Activated CD8-positive, alpha-beta T cell treated with anti-CD3 and anti-CD28 coated beads, Interleukin-2, amount 10 ng/mL, durations not matched to agents 7 days and 5 days (primary cell): ENCODE measurements around the gene CNP. TPM values are rescaled to one million over a fixed set of nuclear protein-coding genes. Genes with fewer than 3 reads are reported as not detected.
"Not testable (repeated sequence)": the region's sequence is repeated elsewhere in the genome, so short reads cannot be mapped to it uniquely, and the experiment has no call there.

Source experiments
- ATAC-seq: fragments of 150-1000 bp; cut with Tn5 transposase; one replicate; pipeline ENCODE4 v1.10.0; 2021; ENCODE audit warnings: moderate library complexity
- CTCF ChIA-PET: fragments of 350-600 bp; sonication (Branson Sonifier 250); formaldehyde crosslinking; loops from one replicate; lab custom pipeline; 2021; ENCODE audit warnings: antibody characterized with exemption; lab: Charles Lee
- POLR2A ChIA-PET: fragments of 350-600 bp; sonication (Branson Sonifier 250); formaldehyde crosslinking; loops from one replicate; lab custom pipeline; 2021; ENCODE audit warnings: antibody characterized with exemption; lab: Charles Lee
- DNase-seq: peaks from one replicate; pipeline ENCODE4 v3.0.0-alpha.2; 2020
- H3K27ac Mint-ChIP-seq: one replicate; pipeline ENCODE4 v1.8.0; 2021; ENCODE audit warnings: mild to moderate bottlenecking, mixed read lengths
- H3K27me3 Mint-ChIP-seq: one replicate; pipeline ENCODE4 v1.8.0; 2021; ENCODE audit warnings: low read depth, mixed read lengths
- H3K36me3 Mint-ChIP-seq: one replicate; pipeline ENCODE4 v1.8.0; 2021; ENCODE audit warnings: low read depth, mixed read lengths
- H3K4me1 Mint-ChIP-seq: one replicate; pipeline ENCODE4 v1.8.0; 2021; ENCODE audit warnings: low read depth, mixed read lengths
- H3K4me3 Mint-ChIP-seq: one replicate; pipeline ENCODE4 v1.8.0; 2021; ENCODE audit warnings: mild to moderate bottlenecking, mixed read lengths
- H3K9me3 Mint-ChIP-seq: one replicate; pipeline ENCODE4 v1.8.0; 2022; ENCODE audit warnings: mixed read lengths; ENCODE audit not compliant: insufficient read depth
- total RNA-seq, 2 experiments: library from RNA; stranded (reverse); gene quantifications; one replicate each; pipeline ENCODE4 v1.2.3, GENCODE V29; 2021

CNP gene
- total RNA-seq, 2 experiments from 2014 or later, result 93.4 to 94.6 TPM

GRCh38 chr17:42010898-42011516 lies 44.4 kb downstream of the CNP start:
- Mint-ChIP-seq H3K36me3 (peaks cover 25% of the 10 kb centered on the region), H3K27me3 (no peaks in the 10 kb centered on the region), H3K4me3 (no peak overlapping the region), H3K27ac (peak overlapping the region; percentile 20), H3K4me1 (peaks cover 37% of the 10 kb centered on the region), H3K9me3 (no peaks in the 10 kb centered on the region)
- CTCF ChIA-PET, result interaction anchor here (2.2 kb wide), 1 partner anchor 14 kb away, joined by 9 read pairs; no protein-coding TSS in a partner anchor
- ATAC-seq, result no peak
- no peak for DNase-seq
- POLR2A ChIA-PET, result no interaction called here

DNA sequence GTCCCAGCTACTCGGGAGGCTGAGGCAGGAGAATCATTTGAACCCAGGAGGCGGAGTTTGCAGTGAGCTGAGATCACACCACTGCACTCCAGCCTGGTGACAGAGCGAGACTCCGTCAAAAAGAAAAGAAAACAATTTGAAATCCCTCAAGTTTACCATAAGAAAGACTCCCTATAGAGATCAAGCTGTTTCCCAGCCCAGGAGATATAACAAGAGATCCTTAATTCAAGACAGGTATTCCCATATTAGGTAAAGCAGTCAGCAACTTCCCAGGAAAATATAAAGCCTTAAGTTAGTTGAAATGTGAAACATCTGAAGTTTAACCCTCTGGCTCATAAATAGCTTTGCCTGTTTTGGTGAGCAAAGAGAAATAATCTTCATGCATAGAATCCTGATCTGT lies 45.8 kb downstream of the CNP start:
- Mint-ChIP-seq H3K4me1 (peaks cover 37% of the 10 kb centered on the region), H3K36me3 (peaks cover 30% of the 10 kb centered on the region)
- POLR2A ChIA-PET, DNase-seq, ATAC-seq, H3K27me3 Mint-ChIP-seq, H3K27ac Mint-ChIP-seq, H3K4me3 Mint-ChIP-seq, H3K9me3 Mint-ChIP-seq: not testable (repeated sequence)
- CTCF ChIA-PET, result interaction anchor here (2.2 kb wide), 2 partner anchors 13 to 50 kb away, joined by 9 read pairs; no protein-coding TSS in a partner anchor

GRCh38 chr17:42013740-42014139 lies 47.1 kb downstream of the CNP start:
- CTCF ChIA-PET, result interaction anchor here (1.2 to 5.6 kb wide), 4 partner anchors 12 to 118 kb away, joined by 3 to 43 read pairs (median 6); no protein-coding TSS in a partner anchor
- peaks cover 47% of the 10 kb centered on the region for H3K4me1 Mint-ChIP-seq
- H3K27me3 Mint-ChIP-seq, H3K9me3 Mint-ChIP-seq, DNase-seq, POLR2A ChIA-PET, H3K27ac Mint-ChIP-seq, H3K4me3 Mint-ChIP-seq, ATAC-seq: not testable (repeated sequence)
- peaks cover 29% of the 10 kb centered on the region for H3K36me3 Mint-ChIP-seq

DNA sequence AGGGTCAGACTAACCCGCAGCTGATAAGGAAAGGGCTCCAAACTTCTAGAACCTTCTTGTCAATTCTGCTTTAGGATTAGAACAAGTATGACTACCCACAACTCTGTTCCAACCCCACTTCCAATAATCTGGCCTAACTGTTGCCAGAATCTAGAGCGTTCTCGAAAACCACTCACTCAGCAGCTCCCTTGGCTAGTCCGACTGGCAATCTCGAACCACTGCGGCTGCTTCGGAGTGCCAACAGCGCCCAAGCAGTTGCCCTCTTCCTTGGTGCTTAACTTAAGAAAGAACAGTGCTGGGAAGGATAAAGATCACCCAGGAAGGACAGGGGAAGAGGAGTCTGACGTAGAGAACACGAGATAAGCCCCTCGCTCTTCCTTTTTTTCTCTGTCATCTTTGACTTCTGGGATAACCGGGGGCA lies 49.8 kb downstream of the CNP start:
- H3K9me3 Mint-ChIP-seq, result no peaks in the 10 kb centered on the region
- H3K27me3 Mint-ChIP-seq, result no peaks in the 10 kb centered on the region
- CTCF ChIA-PET, result interaction anchor here (0.7 to 6.8 kb wide), 12 partner anchors 10 to 138 kb away, joined by 3 to 47 read pairs (median 4); partner anchors contain the start of genes KAT2A and ODAD4
- peaks cover 24% of the 10 kb centered on the region for H3K36me3 Mint-ChIP-seq
- peak overlapping the region; percentile 97 for H3K27ac Mint-ChIP-seq
- POLR2A ChIA-PET, result interaction anchor here (0.6 to 6.5 kb wide), 16 partner anchors 8 to 1891 kb away, joined by 3 to 96 read pairs (median 4); partner anchors contain the start of genes CNP, DHX58, KAT2A and MPP2
- ATAC-seq (no peak), DNase-seq (peak; percentile 30)
- peaks cover 57% of the 10 kb centered on the region for H3K4me1 Mint-ChIP-seq
- H3K4me3 Mint-ChIP-seq, result peak overlapping the region; percentile 98

- DNase-seq, result peak; percentile 93
- H3K36me3 Mint-ChIP-seq, result peaks cover 24% of the 10 kb centered on the region
- POLR2A ChIA-PET, result interaction anchor here (0.6 to 6.5 kb wide), 30 partner anchors 9 to 327 kb away, joined by 3 to 96 read pairs (median 4); partner anchors contain the start of genes CNP, DHX58, GHDC and KAT2A
- H3K27ac Mint-ChIP-seq, result peak within 1 kb of the TSS; percentile 97
- peak; percentile 87 for ATAC-seq
- peaks cover 56% of the 10 kb centered on the region for H3K4me1 Mint-ChIP-seq
- CTCF ChIA-PET, result interaction anchor here (0.7 to 6.8 kb wide), 19 partner anchors 8 to 205 kb away, joined by 3 to 47 read pairs (median 4); partner anchors contain the start of genes CNP, DHX58, KAT2A and KCNH4
- H3K4me3 Mint-ChIP-seq, result peak within 1 kb of the TSS; percentile 98
- H3K9me3 Mint-ChIP-seq, result no peaks in the 10 kb centered on the region
- H3K27me3 Mint-ChIP-seq, result no peaks in the 10 kb centered on the region
Observed at GRCh38 chr17:42016941-42017865, 50.6 kb downstream of the CNP start, which contains the start of gene DNAJC7. DNAJC7 (minus strand) TSS chr17:42017439; CDS start chr17:42017416, 23 bp downstream.

DNA sequence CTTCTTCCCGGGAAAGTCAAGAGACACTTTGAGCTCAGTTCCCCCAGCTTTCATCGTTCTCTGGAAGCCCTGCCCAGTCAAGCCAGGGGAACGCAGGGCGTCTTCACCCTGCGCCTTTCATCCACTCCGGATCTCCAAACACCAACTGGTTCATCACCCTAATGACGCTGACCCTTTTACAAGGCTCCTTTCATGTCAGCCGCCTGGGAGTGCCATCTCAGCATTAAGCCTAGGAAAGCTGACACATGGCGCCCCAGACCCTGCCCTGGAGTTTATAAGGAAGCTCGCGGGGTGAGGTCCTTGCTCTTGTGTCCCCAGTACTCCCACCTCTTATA lies 51.2 kb downstream of the CNP start:
- ATAC-seq (peak; percentile 10), DNase-seq (peak; percentile 52)
- peaks cover 54% of the 10 kb centered on the region for H3K4me1 Mint-ChIP-seq
- ChIA-PET POLR2A (interaction anchor here (0.6 to 6.5 kb wide), 24 partner anchors 9 to 327 kb away, joined by 3 to 96 read pairs (median 4); partner anchors contain the start of genes CNP, DHX58, GHDC and KAT2A), CTCF (interaction anchor here (0.8 to 6.8 kb wide), 22 partner anchors 8 to 204 kb away, joined by 3 to 47 read pairs (median 4); partner anchors contain the start of genes CNP, DHX58, KAT2A and KCNH4)
- peak overlapping the region; percentile 90 for H3K27ac Mint-ChIP-seq
- no peaks in the 10 kb centered on the region for H3K27me3 Mint-ChIP-seq
- peaks cover 29% of the 10 kb centered on the region for H3K36me3 Mint-ChIP-seq
- H3K4me3 Mint-ChIP-seq, result peak overlapping the region; percentile 98
- H3K9me3 Mint-ChIP-seq, result no peaks in the 10 kb centered on the region

- H3K36me3 Mint-ChIP-seq, result peaks cover 28% of the 10 kb centered on the region
- H3K4me3 Mint-ChIP-seq, result peak overlapping the region; percentile 98
- peaks cover 51% of the 10 kb centered on the region for H3K4me1 Mint-ChIP-seq
- ATAC-seq (no peak), DNase-seq (no peak)
- H3K27me3 Mint-ChIP-seq, result no peaks in the 10 kb centered on the region
- H3K9me3 Mint-ChIP-seq, result no peaks in the 10 kb centered on the region
- H3K27ac Mint-ChIP-seq, result peak overlapping the region; percentile 90
- ChIA-PET POLR2A (interaction anchor here (0.9 to 6.5 kb wide), 9 partner anchors 16 to 257 kb away, joined by 3 to 96 read pairs (median 5); partner anchors contain the start of genes CNP, DHX58, GHDC and KAT2A), CTCF (interaction anchor here (0.8 to 6.8 kb wide), 18 partner anchors 8 to 162 kb away, joined by 3 to 47 read pairs (median 4); partner anchors contain the start of genes CNP, DHX58, KAT2A and KCNH4)
Observed at GRCh38 chr17:42018339-42018738, 51.7 kb downstream of the CNP start.

DNA sequence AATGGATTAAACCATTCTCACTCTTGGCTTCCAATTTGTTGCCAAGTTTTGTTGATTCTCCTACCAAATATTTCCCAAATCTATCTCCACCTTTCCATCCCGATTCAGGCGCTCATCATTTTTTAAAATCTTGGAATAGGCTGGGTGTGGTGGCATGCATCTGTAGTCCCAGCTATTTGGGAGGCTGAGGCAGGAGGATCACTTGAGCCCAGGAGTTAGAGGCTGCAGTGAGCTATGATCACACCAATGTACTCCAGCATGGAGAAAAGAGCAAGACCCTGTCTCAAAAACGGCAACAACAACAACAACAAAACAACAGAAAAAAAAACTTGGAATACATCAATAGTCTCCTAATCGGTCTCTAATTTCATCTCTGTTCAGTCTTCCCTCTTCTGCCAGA lies 52.4 kb downstream of the CNP start:
- H3K9me3 Mint-ChIP-seq, result no peaks in the 10 kb centered on the region
- H3K36me3 Mint-ChIP-seq, result peaks cover 33% of the 10 kb centered on the region
- ChIA-PET CTCF (interaction anchor here (1.0 to 6.8 kb wide), 14 partner anchors 7 to 101 kb away, joined by 3 to 47 read pairs (median 8); partner anchors contain the start of genes CNP, DHX58 and KAT2A), POLR2A (interaction anchor here (1.3 to 6.5 kb wide), 4 partner anchors 52 to 101 kb away, joined by 5 to 96 read pairs (median 45); partner anchors contain the start of genes CNP, DHX58 and KAT2A)
- no peaks in the 10 kb centered on the region for H3K27me3 Mint-ChIP-seq
- peaks cover 48% of the 10 kb centered on the region for H3K4me1 Mint-ChIP-seq
- no peak for ATAC-seq
- peak overlapping the region; percentile 98 for H3K4me3 Mint-ChIP-seq
- no peak for DNase-seq
- H3K27ac Mint-ChIP-seq, result no peak overlapping the region

- peak within 1 kb of the TSS; percentile 98 for H3K4me3 Mint-ChIP-seq
- H3K36me3 Mint-ChIP-seq, result peaks cover 38% of the 10 kb centered on the region
- ATAC-seq (peak; percentile 79), DNase-seq (peak; percentile 95)
- H3K9me3 Mint-ChIP-seq, result no peaks in the 10 kb centered on the region
- CTCF ChIA-PET, result interaction anchor here (0.7 to 6.8 kb wide), 28 partner anchors 11 to 369 kb away, joined by 3 to 47 read pairs (median 5); partner anchors contain the start of genes CNP, DHX58, KAT2A and ODAD4
- POLR2A ChIA-PET, result interaction anchor here (1.0 to 6.5 kb wide), 5 partner anchors 53 to 135 kb away, joined by 3 to 96 read pairs (median 5); partner anchors contain the start of genes DHX58, KAT2A and RAB5C
- H3K27me3 Mint-ChIP-seq, result no peaks in the 10 kb centered on the region
- H3K4me1 Mint-ChIP-seq, result peaks cover 52% of the 10 kb centered on the region
- peak within 1 kb of the TSS; percentile 86 for H3K27ac Mint-ChIP-seq
Observed at GRCh38 chr17:42019509-42020404, 53.2 kb downstream of the CNP start, which contains the start of gene NKIRAS2. NKIRAS2 (plus strand) TSS chr17:42020090; CDS start chr17:42021578, 1,488 bp downstream.

DNA sequence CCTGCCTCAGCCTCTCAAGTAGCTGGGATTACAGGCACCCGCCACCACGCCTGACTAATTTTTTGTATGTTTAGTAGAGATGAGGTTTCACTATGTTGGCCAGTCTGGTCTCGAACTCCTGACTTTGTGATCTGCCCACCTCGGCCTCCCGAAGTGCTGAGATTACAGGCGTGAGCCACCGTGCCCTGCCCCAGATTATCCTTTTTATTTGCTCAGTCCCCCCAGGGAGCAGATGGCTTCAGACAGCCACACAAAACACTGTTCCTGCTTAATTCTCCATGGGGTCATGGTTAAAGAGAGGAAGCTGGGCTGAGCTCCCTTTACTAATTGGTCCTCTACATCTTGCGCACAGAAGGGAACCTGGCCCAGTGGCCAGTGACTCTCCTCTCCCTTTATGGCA lies 54.2 kb downstream of the CNP start:
- DNase-seq, ATAC-seq, H3K9me3 Mint-ChIP-seq, H3K27me3 Mint-ChIP-seq: not testable (repeated sequence)
- peaks cover 50% of the 10 kb centered on the region for H3K4me1 Mint-ChIP-seq
- peak overlapping the region; percentile 96 for H3K4me3 Mint-ChIP-seq
- peak overlapping the region; percentile 86 for H3K27ac Mint-ChIP-seq
- CTCF ChIA-PET, result interaction anchor here (0.9 to 6.8 kb wide), 19 partner anchors 9 to 201 kb away, joined by 3 to 47 read pairs (median 6); partner anchors contain the start of genes CNP, DHX58, KAT2A and ODAD4
- H3K36me3 Mint-ChIP-seq, result peaks cover 34% of the 10 kb centered on the region
- POLR2A ChIA-PET, result interaction anchor here (0.6 to 6.5 kb wide), 4 partner anchors 60 to 367 kb away, joined by 3 to 96 read pairs (median 4); partner anchors contain the start of genes DHX58 and STAT3
